ENCODE data around the gene IFITM1.

The IFITM1 gene

GRCh38 chr11:293271-293851, 20.5 kb upstream of the IFITM1 start:
- DNase-seq (ENCODE audit: extremely low spot score, insufficient read length, low read depth) (no peak), FAIRE-seq (no peak)

GRCh38 chr11:293852-294661, 19.8 kb upstream of the IFITM1 start:
- no peak for DNase-seq (ENCODE audit: extremely low spot score, insufficient read length, low read depth)
- no peak for FAIRE-seq

GRCh38 chr11:294780-295179, 19.1 kb upstream of the IFITM1 start:
- no peak for DNase-seq (ENCODE audit: extremely low spot score, insufficient read length, low read depth)
- no peak for FAIRE-seq

GRCh38 chr11:295351-296170, 18.3 kb upstream of the IFITM1 start:
- no peak for DNase-seq (ENCODE audit: extremely low spot score, insufficient read length, low read depth)
- FAIRE-seq, result no peak

- FAIRE-seq (no peak), DNase-seq (ENCODE audit: extremely low spot score, insufficient read length, low read depth) (no peak)
Observed at GRCh38 chr11:296171-297050, 17.4 kb upstream of the IFITM1 start.

- FAIRE-seq, result no peak
- no peak for DNase-seq (ENCODE audit: extremely low spot score, insufficient read length, low read depth)
Observed at GRCh38 chr11:297051-297585, 16.7 kb upstream of the IFITM1 start.

GRCh38 chr11:297586-298405, 16.0 kb upstream of the IFITM1 start:
- FAIRE-seq, result no peak
- no peak for DNase-seq (ENCODE audit: extremely low spot score, insufficient read length, low read depth)

GRCh38 chr11:298406-299065, 15.3 kb upstream of the IFITM1 start:
- FAIRE-seq, result no peak
- DNase-seq (ENCODE audit: extremely low spot score, insufficient read length, low read depth), result no peak

- DNase-seq (ENCODE audit: extremely low spot score, insufficient read length, low read depth), result no peak
- no peak for FAIRE-seq
Observed at GRCh38 chr11:299081-299891, 14.6 kb upstream of the IFITM1 start, which contains the start of gene IFITM5. Gene IFITM5 (minus strand): TSS chr11:299526. CDS start chr11:299490, 36 bp downstream.

- no peak for DNase-seq (ENCODE audit: extremely low spot score, insufficient read length, low read depth)
- FAIRE-seq, result no peak
Observed at GRCh38 chr11:299951-300735, 13.7 kb upstream of the IFITM1 start.

- peak; percentile 21 for FAIRE-seq
- DNase-seq (ENCODE audit: extremely low spot score, insufficient read length, low read depth), result no peak
Observed at GRCh38 chr11:303363-303762, 10.5 kb upstream of the IFITM1 start.

GRCh38 chr11:304061-304506, 9.8 kb upstream of the IFITM1 start:
- no peak for DNase-seq (ENCODE audit: extremely low spot score, insufficient read length, low read depth)
- no peak for FAIRE-seq

GRCh38 chr11:304915-305843, 8.7 kb upstream of the IFITM1 start:
- DNase-seq (ENCODE audit: extremely low spot score, insufficient read length, low read depth), result no peak

GRCh38 chr11:305844-306211, 8.0 kb upstream of the IFITM1 start:
- DNase-seq (ENCODE audit: extremely low spot score, insufficient read length, low read depth), result no peak
- no peak for FAIRE-seq

More at GRCh38 chr11:304915-305843, 8.7 kb upstream of the IFITM1 start:
- peak; percentile 69 for FAIRE-seq

- FAIRE-seq, result no peak
- no peak for DNase-seq (ENCODE audit: extremely low spot score, insufficient read length, low read depth)
Observed at GRCh38 chr11:306645-307371, 7.0 kb upstream of the IFITM1 start.
